ENCODE data around the gene PTX4.
"Not testable (repeated sequence)": the region's sequence is repeated elsewhere in the genome, so short reads cannot be mapped to it uniquely, and the experiment has no call there.

The PTX4 gene

GRCh38 chr16:1442697-1443096 lies 46.0 kb downstream of the PTX4 start:
- no peak overlapping the region for H3K4me3 ChIP-seq (ENCODE audit: low read depth, low read length)
- TF ChIP-seq, protein P1, sequence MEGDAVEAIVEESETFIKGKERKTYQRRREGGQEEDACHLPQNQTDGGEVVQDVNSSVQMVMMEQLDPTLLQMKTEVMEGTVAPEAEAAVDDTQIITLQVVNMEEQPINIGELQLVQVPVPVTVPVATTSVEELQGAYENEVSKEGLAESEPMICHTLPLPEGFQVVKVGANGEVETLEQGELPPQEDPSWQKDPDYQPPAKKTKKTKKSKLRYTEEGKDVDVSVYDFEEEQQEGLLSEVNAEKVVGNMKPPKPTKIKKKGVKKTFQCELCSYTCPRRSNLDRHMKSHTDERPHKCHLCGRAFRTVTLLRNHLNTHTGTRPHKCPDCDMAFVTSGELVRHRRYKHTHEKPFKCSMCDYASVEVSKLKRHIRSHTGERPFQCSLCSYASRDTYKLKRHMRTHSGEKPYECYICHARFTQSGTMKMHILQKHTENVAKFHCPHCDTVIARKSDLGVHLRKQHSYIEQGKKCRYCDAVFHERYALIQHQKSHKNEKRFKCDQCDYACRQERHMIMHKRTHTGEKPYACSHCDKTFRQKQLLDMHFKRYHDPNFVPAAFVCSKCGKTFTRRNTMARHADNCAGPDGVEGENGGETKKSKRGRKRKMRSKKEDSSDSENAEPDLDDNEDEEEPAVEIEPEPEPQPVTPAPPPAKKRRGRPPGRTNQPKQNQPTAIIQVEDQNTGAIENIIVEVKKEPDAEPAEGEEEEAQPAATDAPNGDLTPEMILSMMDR (IDR thresholded peaks at IDR 0.05; ENCODE audit: low read depth, low read length, missing control alignments) = no peak
- no peak for DNase-seq (ENCODE audit: low read depth)

DNA sequence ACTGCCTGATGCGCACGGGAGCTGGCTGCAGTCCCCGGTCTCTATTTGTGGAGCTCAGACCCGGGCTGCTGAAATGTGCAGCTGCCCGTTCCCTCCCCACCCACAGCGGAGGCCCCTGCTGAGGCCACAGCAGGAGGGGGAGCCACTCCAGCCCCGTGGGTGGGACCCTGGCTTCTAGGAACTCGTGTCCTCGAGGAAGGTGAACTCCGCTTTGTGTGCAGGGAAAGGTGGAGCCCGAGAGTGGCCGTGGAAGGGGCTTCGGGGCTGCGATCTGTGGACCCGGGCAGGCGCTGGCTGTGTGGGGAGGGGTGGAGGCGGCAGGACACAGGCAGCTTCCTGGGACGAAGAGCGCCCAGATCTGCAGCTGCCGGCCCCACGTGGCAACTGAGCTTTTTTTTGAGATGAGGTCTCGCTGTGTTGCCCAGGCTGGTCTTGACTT lies 47.3 kb downstream of the PTX4 start:
- TF ChIP-seq, protein P1 (IDR thresholded peaks at IDR 0.05; ENCODE audit: low read depth, low read length, missing control alignments) = no peak
- no peak overlapping the region for H3K4me3 ChIP-seq (ENCODE audit: low read depth, low read length)
- DNase-seq (ENCODE audit: low read depth) = no peak

GRCh38 chr16:1439699-1440074 lies 49.1 kb downstream of the PTX4 start:
- not testable (repeated sequence) for DNase-seq (ENCODE audit: low read depth); H3K4me3 ChIP-seq (ENCODE audit: low read depth, low read length)

- TF ChIP-seq, protein P1 (IDR thresholded peaks at IDR 0.05; ENCODE audit: low read depth, low read length, missing control alignments) = no peak
- H3K4me3 ChIP-seq (ENCODE audit: low read depth, low read length) = no peak overlapping the region
Observed at GRCh38 chr16:1439058-1439698, 49.6 kb downstream of the PTX4 start.

GRCh38 chr16:1438229-1439057 lies 50.3 kb downstream of the PTX4 start:
- H3K4me3 ChIP-seq (ENCODE audit: low read depth, low read length) = no peak overlapping the region
- DNase-seq (ENCODE audit: low read depth) = no peak
- TF ChIP-seq, protein P1 (IDR thresholded peaks at IDR 0.05; ENCODE audit: low read depth, low read length, missing control alignments) = no peak

More at GRCh38 chr16:1439058-1439698, 49.6 kb downstream of the PTX4 start:
- DNase-seq (ENCODE audit: low read depth) = no peak

DNA sequence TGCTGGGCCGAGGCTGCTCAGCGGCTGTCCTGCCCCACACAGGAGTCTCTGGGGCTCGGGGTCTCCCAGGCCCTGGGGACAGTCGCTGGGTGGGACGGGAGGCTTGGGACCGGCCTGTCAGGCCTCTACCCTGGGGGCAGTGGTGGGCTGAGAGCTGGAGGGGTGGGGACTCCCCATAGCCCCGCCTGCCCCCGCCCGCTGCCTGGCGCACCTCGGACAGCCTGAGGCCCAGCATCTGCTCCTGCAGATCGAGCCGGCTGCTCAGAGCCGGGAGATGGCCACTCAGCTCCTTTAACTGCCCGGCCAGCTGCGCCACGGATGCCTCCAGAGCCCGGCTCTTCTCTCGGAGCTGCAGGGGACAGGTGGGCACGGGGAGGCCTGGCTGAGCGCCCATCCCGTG lies 51.1 kb downstream of the PTX4 start:
- no peak overlapping the region for H3K4me3 ChIP-seq (ENCODE audit: low read depth, low read length)
- TF ChIP-seq, protein P1 (IDR thresholded peaks at IDR 0.05; ENCODE audit: low read depth, low read length, missing control alignments) = no peak
- no peak for DNase-seq (ENCODE audit: low read depth)

DNA sequence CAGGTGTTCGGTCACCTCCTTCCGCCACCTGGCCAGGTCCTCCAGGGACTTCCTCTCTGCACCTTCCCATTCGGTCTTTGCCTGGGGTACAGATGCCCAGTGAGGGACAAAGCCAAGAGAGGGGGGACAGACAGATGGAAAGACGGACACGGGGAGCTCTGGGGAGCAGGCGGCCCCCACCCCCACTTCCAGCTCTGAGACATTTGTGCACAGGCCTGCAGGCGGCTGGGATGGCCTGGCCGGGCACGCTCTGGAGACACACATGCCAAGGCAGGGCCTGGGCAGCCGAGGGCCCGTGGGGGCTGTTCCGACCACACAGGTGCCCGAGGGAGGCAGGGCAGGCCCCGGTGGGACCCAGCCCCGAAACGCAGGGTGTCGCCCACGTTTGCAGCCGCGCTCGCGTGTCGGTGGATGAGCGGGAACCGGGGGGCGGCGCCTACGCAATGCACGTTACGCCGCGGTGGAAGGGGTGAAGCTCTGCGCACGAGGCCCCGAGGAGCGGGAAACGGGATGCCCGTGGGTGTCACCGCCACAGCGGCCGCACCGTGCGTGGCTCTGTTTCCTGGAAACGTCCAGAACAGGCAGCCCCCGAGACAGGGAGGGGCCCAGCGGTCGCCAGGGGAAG lies 51.9 kb downstream of the PTX4 start:
- no peak for DNase-seq (ENCODE audit: low read depth)
- H3K4me3 ChIP-seq (ENCODE audit: low read depth, low read length) = no peak overlapping the region
- TF ChIP-seq, protein P1 (IDR thresholded peaks at IDR 0.05; ENCODE audit: low read depth, low read length, missing control alignments) = no peak
